HUES48 (cell line): ENCODE results near the gene KLRD1.
"Not testable (repeated sequence)": the region's sequence is repeated elsewhere in the genome, so short reads cannot be mapped to it uniquely, and the experiment has no call there.

Source experiments
- H3K27ac ChIP-seq: one replicate; pipeline ENCODE4 v1.7.0; 2013; ENCODE audit warnings: low read depth, low read length, inconsistent platforms
- H3K27me3 ChIP-seq: 2 replicates; pipeline ENCODE4 v1.6.1; 2013; ENCODE audit warnings: mild to moderate bottlenecking, low read length; ENCODE audit not compliant: control insufficient read depth, insufficient read depth
- H3K36me3 ChIP-seq: 2 replicates; pipeline ENCODE4 v1.6.1; 2013; ENCODE audit warnings: low read length; ENCODE audit not compliant: control insufficient read depth, insufficient read depth
- H3K4me1 ChIP-seq: 2 replicates; pipeline ENCODE4 v1.6.1; 2013; ENCODE audit warnings: mild to moderate bottlenecking, low read length; ENCODE audit not compliant: control insufficient read depth, insufficient read depth
- H3K4me3 ChIP-seq: 2 replicates; pipeline ENCODE4 v1.5.1; 2013; ENCODE audit warnings: mild to moderate bottlenecking, low read depth, low read length
- H3K9ac ChIP-seq: 2 replicates; pipeline ENCODE4 v1.6.1; 2013; ENCODE audit warnings: mild to moderate bottlenecking, low read depth, low read length, moderate library complexity
- H3K9me3 ChIP-seq: 2 replicates; pipeline ENCODE4 v1.6.1; 2013; ENCODE audit warnings: low read length; ENCODE audit not compliant: control insufficient read depth, insufficient read depth

The KLRD1 gene

GRCh38 chr12:10338470-10338869, 30.8 kb downstream of the KLRD1 start:
- H3K36me3 ChIP-seq, H3K4me3 ChIP-seq, H3K9me3 ChIP-seq, H3K9ac ChIP-seq, H3K27me3 ChIP-seq, H3K27ac ChIP-seq, H3K4me1 ChIP-seq: not testable (repeated sequence)

GRCh38 chr12:10339053-10339840, 31.6 kb downstream of the KLRD1 start:
- no peak overlapping the region for H3K4me3 ChIP-seq
- H3K36me3 ChIP-seq: no peaks in the 10 kb centered on the region
- H3K27me3 ChIP-seq: no peaks in the 10 kb centered on the region
- peaks cover 3% of the 10 kb centered on the region; the same call in 1 of the 2 replicates for H3K9me3 ChIP-seq
- H3K4me1 ChIP-seq: no peaks in the 10 kb centered on the region
- no peak overlapping the region for H3K27ac ChIP-seq
- H3K9ac ChIP-seq: no peak overlapping the region

- not testable (repeated sequence) for H3K4me3 ChIP-seq, H3K9me3 ChIP-seq, H3K27me3 ChIP-seq, H3K4me1 ChIP-seq, H3K36me3 ChIP-seq, H3K9ac ChIP-seq, H3K27ac ChIP-seq
Observed at GRCh38 chr12:10340946-10341345, 33.3 kb downstream of the KLRD1 start.

- Histone ChIP-seq H3K27ac (no peak overlapping the region), H3K9ac (no peak overlapping the region), H3K36me3 (no peaks in the 10 kb centered on the region), H3K9me3 (peaks cover 3% of the 10 kb centered on the region; the same call in 1 of the 2 replicates), H3K4me1 (no peaks in the 10 kb centered on the region), H3K4me3 (no peak overlapping the region), H3K27me3 (no peaks in the 10 kb centered on the region)
Observed at GRCh38 chr12:10341892-10342509, 34.3 kb downstream of the KLRD1 start.

- not testable (repeated sequence) for H3K27ac ChIP-seq, H3K4me1 ChIP-seq, H3K4me3 ChIP-seq, H3K9me3 ChIP-seq, H3K9ac ChIP-seq, H3K36me3 ChIP-seq, H3K27me3 ChIP-seq
Observed at GRCh38 chr12:10351457-10351856, 43.8 kb downstream of the KLRD1 start.

GRCh38 chr12:10354071-10354470, 46.4 kb downstream of the KLRD1 start:
- H3K27me3 ChIP-seq: no peaks in the 10 kb centered on the region
- no peaks in the 10 kb centered on the region for H3K9me3 ChIP-seq
- no peak overlapping the region for H3K27ac ChIP-seq

GRCh38 chr12:10354502-10354901, 46.8 kb downstream of the KLRD1 start:
- Histone ChIP-seq H3K9me3 (no peaks in the 10 kb centered on the region), H3K4me1 (peaks cover 3% of the 10 kb centered on the region; the same call in 1 of the 2 replicates), H3K4me3 (no peak overlapping the region), H3K9ac (no peak overlapping the region), H3K36me3 (no peaks in the 10 kb centered on the region), H3K27me3 (no peaks in the 10 kb centered on the region), H3K27ac (no peak overlapping the region)

More at GRCh38 chr12:10354071-10354470, 46.4 kb downstream of the KLRD1 start:
- Histone ChIP-seq H3K36me3 (no peaks in the 10 kb centered on the region), H3K4me3 (no peak overlapping the region), H3K9ac (no peak overlapping the region), H3K4me1 (no peaks in the 10 kb centered on the region)

- H3K4me3 ChIP-seq: no peak overlapping the region
- no peaks in the 10 kb centered on the region for H3K27me3 ChIP-seq
- peaks cover 28% of the 10 kb centered on the region for H3K4me1 ChIP-seq
- H3K9me3 ChIP-seq: no peaks in the 10 kb centered on the region
- no peak overlapping the region for H3K9ac ChIP-seq
- no peak overlapping the region for H3K27ac ChIP-seq
- no peaks in the 10 kb centered on the region for H3K36me3 ChIP-seq
Observed at GRCh38 chr12:10358131-10358530, 50.5 kb downstream of the KLRD1 start.

GRCh38 chr12:10358969-10359368, 51.3 kb downstream of the KLRD1 start:
- Histone ChIP-seq H3K4me3 (no peak overlapping the region), H3K4me1 (peaks cover 36% of the 10 kb centered on the region), H3K36me3 (no peaks in the 10 kb centered on the region), H3K9ac (no peak overlapping the region), H3K27ac (no peak overlapping the region), H3K27me3 (no peaks in the 10 kb centered on the region), H3K9me3 (no peaks in the 10 kb centered on the region)

GRCh38 chr12:10361084-10361483, 53.4 kb downstream of the KLRD1 start:
- Histone ChIP-seq H3K27me3 (no peaks in the 10 kb centered on the region), H3K36me3 (no peaks in the 10 kb centered on the region), H3K4me1 (peaks cover 52% of the 10 kb centered on the region), H3K4me3 (no peak overlapping the region), H3K9me3 (no peaks in the 10 kb centered on the region), H3K27ac (peak overlapping the region; percentile 83), H3K9ac (peak overlapping the region; percentile 70; the same call in 1 of the 2 replicates)

GRCh38 chr12:10361622-10362021, 54.0 kb downstream of the KLRD1 start:
- no peaks in the 10 kb centered on the region for H3K27me3 ChIP-seq
- H3K9ac ChIP-seq: peak overlapping the region; percentile 70; the same call in 1 of the 2 replicates
- H3K27ac ChIP-seq: peak overlapping the region; percentile 83
- H3K4me1 ChIP-seq: peaks cover 56% of the 10 kb centered on the region
- no peaks in the 10 kb centered on the region for H3K9me3 ChIP-seq
- H3K4me3 ChIP-seq: peak overlapping the region; percentile 20; the same call in 1 of the 2 replicates
- no peaks in the 10 kb centered on the region for H3K36me3 ChIP-seq
